ENCODE data around the gene ZNF316. TPM values are rescaled to one million over a fixed set of nuclear protein-coding genes. Genes with fewer than 3 reads are reported as not detected.
"Not testable (repeated sequence)": the region's sequence is repeated elsewhere in the genome, so short reads cannot be mapped to it uniquely, and the experiment has no call there.

Gene ZNF316
- total and polyA plus RNA-seq, 4 donors = 20.9 to 38.5 (median 24.0) TPM

DNA sequence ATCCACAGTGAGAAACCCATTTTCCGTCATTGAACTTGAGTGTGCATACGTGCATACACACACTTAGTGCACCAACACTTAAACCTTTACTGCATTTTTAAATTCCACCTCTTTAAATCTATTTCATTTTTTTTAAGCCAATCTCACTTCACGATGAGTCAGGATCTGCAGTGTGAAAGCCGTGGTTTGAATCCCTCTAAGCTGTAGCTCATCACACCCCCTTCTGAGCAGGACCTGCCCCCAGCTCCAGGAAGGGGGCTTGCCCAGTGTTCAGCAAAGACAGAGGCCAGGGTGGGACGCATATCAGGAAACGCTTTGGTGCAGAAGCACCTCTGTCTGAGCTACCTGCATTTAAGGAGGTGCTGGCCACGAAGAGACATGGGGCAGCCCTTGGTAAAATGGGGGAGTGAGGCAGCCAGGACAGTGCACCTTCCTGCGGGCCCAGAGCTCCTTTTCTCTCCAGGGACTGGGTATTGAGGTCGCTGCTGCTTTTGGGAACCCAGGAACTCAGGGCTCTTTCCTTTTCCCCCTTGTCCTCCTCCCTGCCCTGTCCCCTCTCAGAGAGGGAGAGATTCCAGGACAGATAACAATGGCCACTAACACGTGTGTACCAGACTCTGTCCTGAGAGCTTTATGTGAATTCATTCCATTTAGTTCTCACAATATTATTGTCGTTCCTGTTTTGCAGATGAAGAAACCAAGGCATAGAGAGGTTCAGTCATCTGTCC is 21.7 kb downstream of the ZNF316 start:
- DNase-seq (no peak), ATAC-seq (ENCODE audit: insufficient read depth, low FRiP score) (no peak)
- TF ChIP-seq, protein P1, sequence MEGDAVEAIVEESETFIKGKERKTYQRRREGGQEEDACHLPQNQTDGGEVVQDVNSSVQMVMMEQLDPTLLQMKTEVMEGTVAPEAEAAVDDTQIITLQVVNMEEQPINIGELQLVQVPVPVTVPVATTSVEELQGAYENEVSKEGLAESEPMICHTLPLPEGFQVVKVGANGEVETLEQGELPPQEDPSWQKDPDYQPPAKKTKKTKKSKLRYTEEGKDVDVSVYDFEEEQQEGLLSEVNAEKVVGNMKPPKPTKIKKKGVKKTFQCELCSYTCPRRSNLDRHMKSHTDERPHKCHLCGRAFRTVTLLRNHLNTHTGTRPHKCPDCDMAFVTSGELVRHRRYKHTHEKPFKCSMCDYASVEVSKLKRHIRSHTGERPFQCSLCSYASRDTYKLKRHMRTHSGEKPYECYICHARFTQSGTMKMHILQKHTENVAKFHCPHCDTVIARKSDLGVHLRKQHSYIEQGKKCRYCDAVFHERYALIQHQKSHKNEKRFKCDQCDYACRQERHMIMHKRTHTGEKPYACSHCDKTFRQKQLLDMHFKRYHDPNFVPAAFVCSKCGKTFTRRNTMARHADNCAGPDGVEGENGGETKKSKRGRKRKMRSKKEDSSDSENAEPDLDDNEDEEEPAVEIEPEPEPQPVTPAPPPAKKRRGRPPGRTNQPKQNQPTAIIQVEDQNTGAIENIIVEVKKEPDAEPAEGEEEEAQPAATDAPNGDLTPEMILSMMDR (IDR thresholded peaks at IDR 0.05; ENCODE audit: control extremely low read depth, extremely low read depth) = no peak
- Histone ChIP-seq H3K27me3 (ENCODE audit: control insufficient read depth in 3 of 3, insufficient read depth in 3 of 3, low read length in 2 of 3) (no peaks in the 10 kb centered on the region), H3K4me3 (no peak overlapping the region), H3K27ac (ENCODE audit: low read depth in 1 of 2, low read length in 1 of 2) (no peak overlapping the region), H3K9me3 (ENCODE audit: control insufficient read depth in 4 of 4, insufficient read depth in 3 of 4, low read length in 3 of 4) (peaks cover 0 to 7% (median 0%) of the 10 kb centered on the region in 4 donors), H3K36me3 (ENCODE audit: control insufficient read depth in 4 of 4, insufficient read depth in 4 of 4, low read length in 4 of 4) (peaks cover 0 to 24% (median 5%) of the 10 kb centered on the region in 4 donors), H3K9ac (ENCODE audit: insufficient read depth in 1 of 2, low read length in 2 of 2) (no peak overlapping the region), H3K4me1 (ENCODE audit: control insufficient read depth in 5 of 5, insufficient read depth in 5 of 5, low read length in 5 of 5) (peaks cover 0 to 6% (median 0%) of the 10 kb centered on the region in 5 donors)
- WGBS, 2 donors = 28 to 35% methylated on average over 11 of the region's 11 CpGs

GRCh38 chr7:6670851-6671250 is 33.7 kb downstream of the ZNF316 start:
- not testable (repeated sequence) for H3K9ac ChIP-seq (ENCODE audit: insufficient read depth in 1 of 2, low read length in 2 of 2); ATAC-seq (ENCODE audit: insufficient read depth, low FRiP score); H3K4me3 ChIP-seq; H3K4me1 ChIP-seq (ENCODE audit: control insufficient read depth in 5 of 5, insufficient read depth in 5 of 5, low read length in 5 of 5); H3K27me3 ChIP-seq (ENCODE audit: control insufficient read depth in 3 of 3, insufficient read depth in 3 of 3, low read length in 2 of 3); DNase-seq; H3K27ac ChIP-seq (ENCODE audit: low read depth in 1 of 2, low read length in 1 of 2)
- Histone ChIP-seq H3K36me3 (ENCODE audit: control insufficient read depth in 4 of 4, insufficient read depth in 4 of 4, low read length in 4 of 4) (peaks cover 0 to 22% (median 14%) of the 10 kb centered on the region in 4 donors), H3K9me3 (ENCODE audit: control insufficient read depth in 4 of 4, insufficient read depth in 3 of 4, low read length in 3 of 4) (peaks cover 14 to 30% (median 22%) of the 10 kb centered on the region in 4 donors)
- WGBS, 2 donors = 94 to 95% methylated on average over 11 to 25 of the region's 34 CpGs

DNA sequence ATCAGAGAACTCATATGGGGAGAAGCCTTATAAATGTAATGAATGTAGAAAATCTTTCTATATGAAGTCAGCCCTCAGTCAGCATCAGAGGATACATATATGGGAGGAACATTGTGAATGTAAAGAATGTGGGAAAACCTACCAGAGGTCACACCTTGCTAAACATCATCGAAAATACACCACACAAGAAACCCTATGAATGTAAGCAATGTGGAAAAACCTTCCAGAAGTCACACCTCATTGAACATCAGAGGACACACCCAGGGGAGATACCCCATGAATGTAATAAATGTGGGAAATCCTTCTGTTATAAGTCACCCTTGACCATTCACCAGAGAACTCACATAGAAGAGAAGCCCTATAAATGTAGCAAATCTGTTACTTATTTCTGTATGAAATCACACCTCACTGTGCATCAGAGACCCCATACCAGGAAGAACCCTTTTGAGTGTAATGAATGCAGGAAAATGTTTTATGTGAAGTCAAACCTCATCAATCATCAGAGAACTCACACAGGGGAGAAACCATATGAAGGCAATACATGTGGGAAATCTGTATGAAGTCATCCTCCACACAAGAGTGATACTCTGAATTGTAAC is 38.8 kb downstream of the ZNF316 start:
- DNase-seq (no peak), ATAC-seq (ENCODE audit: insufficient read depth, low FRiP score) (no peak)
- 91 to 97% methylated on average over 1 of the region's 1 CpG for WGBS, 2 donors
- no peaks in the 10 kb centered on the region for H3K27me3 ChIP-seq (ENCODE audit: control insufficient read depth in 3 of 3, insufficient read depth in 3 of 3, low read length in 2 of 3)
- peaks cover 0 to 12% (median 7%) of the 10 kb centered on the region in 4 donors for H3K36me3 ChIP-seq (ENCODE audit: control insufficient read depth in 4 of 4, insufficient read depth in 4 of 4, low read length in 4 of 4)
- TF ChIP-seq, protein P1 (IDR thresholded peaks at IDR 0.05; ENCODE audit: control extremely low read depth, extremely low read depth) = no peak
- H3K4me3 ChIP-seq = no peak overlapping the region
- H3K27ac ChIP-seq (ENCODE audit: low read depth in 1 of 2, low read length in 1 of 2) = no peak overlapping the region
- H3K9me3 ChIP-seq (ENCODE audit: control insufficient read depth in 4 of 4, insufficient read depth in 3 of 4, low read length in 3 of 4) = peaks cover 13 to 70% (median 36%) of the 10 kb centered on the region in 4 donors
- no peaks in the 10 kb centered on the region for H3K4me1 ChIP-seq (ENCODE audit: control insufficient read depth in 5 of 5, insufficient read depth in 5 of 5, low read length in 5 of 5)
- no peak overlapping the region for H3K9ac ChIP-seq (ENCODE audit: insufficient read depth in 1 of 2, low read length in 2 of 2)

DNA sequence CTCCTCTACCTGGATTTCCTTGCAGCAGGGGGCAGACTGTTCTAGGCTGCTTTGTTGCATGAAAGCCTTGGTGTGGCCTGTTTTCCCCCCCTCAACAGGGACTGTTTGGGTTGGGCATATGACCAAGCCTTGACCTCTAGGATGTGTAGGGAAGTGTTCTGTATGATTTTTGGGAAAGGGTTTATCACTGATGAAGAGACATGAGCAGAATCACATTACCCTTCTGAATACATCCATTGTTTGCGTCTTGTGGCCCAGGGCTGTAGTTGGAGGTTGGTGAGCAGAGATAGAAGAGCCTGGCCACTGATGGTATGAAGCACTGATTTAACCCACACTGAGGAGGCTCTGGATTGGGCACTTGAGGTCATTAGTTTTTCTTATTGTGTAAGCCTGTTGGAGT is 43.0 kb downstream of the ZNF316 start:
- H3K36me3 ChIP-seq (ENCODE audit: control insufficient read depth in 4 of 4, insufficient read depth in 4 of 4, low read length in 4 of 4) = peaks cover 0 to 6% (median 0%) of the 10 kb centered on the region in 4 donors
- no peak overlapping the region for H3K27ac ChIP-seq (ENCODE audit: low read depth in 1 of 2, low read length in 1 of 2)
- H3K9ac ChIP-seq (ENCODE audit: insufficient read depth in 1 of 2, low read length in 2 of 2) = no peak overlapping the region
- 97 to 98% methylated on average over 1 of the region's 1 CpG for WGBS, 2 donors
- ATAC-seq (ENCODE audit: insufficient read depth, low FRiP score) (no peak), DNase-seq (no peak)
- peaks cover 7 to 59% (median 45%) of the 10 kb centered on the region in 4 donors for H3K9me3 ChIP-seq (ENCODE audit: control insufficient read depth in 4 of 4, insufficient read depth in 3 of 4, low read length in 3 of 4)
- no peaks in the 10 kb centered on the region for H3K4me1 ChIP-seq (ENCODE audit: control insufficient read depth in 5 of 5, insufficient read depth in 5 of 5, low read length in 5 of 5)
- no peak overlapping the region for H3K4me3 ChIP-seq
- TF ChIP-seq, protein P1 (IDR thresholded peaks at IDR 0.05; ENCODE audit: control extremely low read depth, extremely low read depth) = no peak
- no peaks in the 10 kb centered on the region for H3K27me3 ChIP-seq (ENCODE audit: control insufficient read depth in 3 of 3, insufficient read depth in 3 of 3, low read length in 2 of 3)

Data from lung (tissue), 12 donors.